Vagina (tissue), 2 donors: Measurements from ENCODE around the gene OGDHL.

Experiments
- POLR2A ChIP-seq, 2 donors: fragments of 450-650 bp; IDR thresholded peaks; one replicate each; pipeline ENCODE4 v1.6.1; 2017; ENCODE audit warnings: antibody characterized with exemption in 2 of 2, mild to moderate bottlenecking in 2 of 2, moderate library complexity in 2 of 2
- POLR2AphosphoS5 ChIP-seq, 2 donors: sonication (generic); formaldehyde crosslinking; IDR thresholded peaks; one replicate each; pipeline ENCODE4 v1.9.0; 2017; ENCODE audit warnings: antibody characterized with exemption in 2 of 2, mild to moderate bottlenecking in 2 of 2, low read depth in 1 of 2; ENCODE audit not compliant: insufficient read depth in 1 of 2
- TF ChIP-seq, protein P1 (sequence below), 3 experiments: fragments of 450-650 bp in 2 of 3; fragments of 200-600 bp in 1 of 3; sonication (generic) in 1 of 3; IDR thresholded peaks; one replicate each; pipeline ENCODE4 v1.5.1; 2017 to 2019; ENCODE audit warnings: antibody characterized with exemption in 3 of 3, mild to moderate bottlenecking in 2 of 3, moderate library complexity in 2 of 3

DNA sequence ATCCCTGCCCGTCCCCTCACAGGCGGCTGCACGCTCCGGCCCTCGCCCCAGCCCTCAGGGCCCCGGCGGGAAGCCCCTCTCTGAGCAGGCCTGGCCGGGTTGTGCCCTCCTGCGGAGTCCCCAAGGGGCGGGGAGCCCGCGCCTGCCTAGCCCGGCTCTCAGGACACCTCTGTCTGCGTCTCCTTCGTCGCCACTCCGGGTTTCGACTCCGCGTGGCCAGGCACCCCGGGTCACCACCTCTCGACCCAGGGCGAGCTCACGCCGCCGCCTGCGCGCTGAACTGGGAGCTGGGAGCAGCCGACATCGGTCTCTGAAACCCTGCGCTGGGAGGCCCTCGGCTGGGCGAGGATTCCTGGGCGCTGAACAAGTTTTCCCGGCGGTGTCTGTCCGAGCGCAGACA is 6.2 kb upstream of the OGDHL start:
- TF ChIP-seq, protein P1, sequence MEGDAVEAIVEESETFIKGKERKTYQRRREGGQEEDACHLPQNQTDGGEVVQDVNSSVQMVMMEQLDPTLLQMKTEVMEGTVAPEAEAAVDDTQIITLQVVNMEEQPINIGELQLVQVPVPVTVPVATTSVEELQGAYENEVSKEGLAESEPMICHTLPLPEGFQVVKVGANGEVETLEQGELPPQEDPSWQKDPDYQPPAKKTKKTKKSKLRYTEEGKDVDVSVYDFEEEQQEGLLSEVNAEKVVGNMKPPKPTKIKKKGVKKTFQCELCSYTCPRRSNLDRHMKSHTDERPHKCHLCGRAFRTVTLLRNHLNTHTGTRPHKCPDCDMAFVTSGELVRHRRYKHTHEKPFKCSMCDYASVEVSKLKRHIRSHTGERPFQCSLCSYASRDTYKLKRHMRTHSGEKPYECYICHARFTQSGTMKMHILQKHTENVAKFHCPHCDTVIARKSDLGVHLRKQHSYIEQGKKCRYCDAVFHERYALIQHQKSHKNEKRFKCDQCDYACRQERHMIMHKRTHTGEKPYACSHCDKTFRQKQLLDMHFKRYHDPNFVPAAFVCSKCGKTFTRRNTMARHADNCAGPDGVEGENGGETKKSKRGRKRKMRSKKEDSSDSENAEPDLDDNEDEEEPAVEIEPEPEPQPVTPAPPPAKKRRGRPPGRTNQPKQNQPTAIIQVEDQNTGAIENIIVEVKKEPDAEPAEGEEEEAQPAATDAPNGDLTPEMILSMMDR (IDR thresholded peaks at IDR 0.05): no peak
- TF ChIP-seq POLR2AphosphoS5 (IDR thresholded peaks at IDR 0.05; ENCODE audit: insufficient read depth in 1 of 2, low read depth in 1 of 2) (no peak), POLR2A (IDR thresholded peaks at IDR 0.05) (no peak)
